Stimulated activated CD8-positive, alpha-beta memory T cell treated with anti-CD3 and anti-CD28 coated beads, Interleukin-12 subunit alpha, Interleukin-12 subunit beta, amount 100 ng/mL, for 24 hours (primary cell): ENCODE measurements around the gene MR1.

Source experiments
- DNase-seq: peaks from one replicate; pipeline ENCODE4 v3.0.0-alpha.2; 2020; ENCODE audit errors: extremely low read depth

MR1 gene

DNA sequence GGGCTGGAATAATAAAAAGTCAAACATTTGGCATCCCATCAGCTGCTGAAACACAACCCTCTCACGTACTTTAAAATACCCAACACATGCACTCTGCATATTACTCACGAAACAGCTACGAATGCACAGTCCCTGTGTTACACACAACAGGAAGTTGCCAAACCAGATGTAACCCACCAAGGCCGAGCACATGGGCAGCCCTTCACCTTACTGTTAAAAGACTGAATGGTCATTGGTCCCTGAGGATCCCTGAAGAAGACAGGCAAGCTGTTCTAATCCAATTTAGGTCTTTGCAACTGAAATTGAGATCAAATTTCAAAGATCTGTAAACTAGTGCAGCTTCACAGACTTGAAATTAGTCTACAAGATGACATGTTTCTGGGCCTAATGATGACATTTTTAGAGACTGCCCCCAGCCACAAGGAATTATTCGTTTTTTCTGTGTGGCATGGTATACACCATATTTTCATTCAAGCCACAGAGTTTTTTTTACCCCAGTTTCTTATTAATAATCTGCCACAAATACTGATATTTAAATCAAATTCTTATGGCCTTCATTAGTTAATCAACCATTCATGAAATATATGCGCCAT, 29.1 kb downstream of the MR1 start:
- DNase-seq: no peak

DNA sequence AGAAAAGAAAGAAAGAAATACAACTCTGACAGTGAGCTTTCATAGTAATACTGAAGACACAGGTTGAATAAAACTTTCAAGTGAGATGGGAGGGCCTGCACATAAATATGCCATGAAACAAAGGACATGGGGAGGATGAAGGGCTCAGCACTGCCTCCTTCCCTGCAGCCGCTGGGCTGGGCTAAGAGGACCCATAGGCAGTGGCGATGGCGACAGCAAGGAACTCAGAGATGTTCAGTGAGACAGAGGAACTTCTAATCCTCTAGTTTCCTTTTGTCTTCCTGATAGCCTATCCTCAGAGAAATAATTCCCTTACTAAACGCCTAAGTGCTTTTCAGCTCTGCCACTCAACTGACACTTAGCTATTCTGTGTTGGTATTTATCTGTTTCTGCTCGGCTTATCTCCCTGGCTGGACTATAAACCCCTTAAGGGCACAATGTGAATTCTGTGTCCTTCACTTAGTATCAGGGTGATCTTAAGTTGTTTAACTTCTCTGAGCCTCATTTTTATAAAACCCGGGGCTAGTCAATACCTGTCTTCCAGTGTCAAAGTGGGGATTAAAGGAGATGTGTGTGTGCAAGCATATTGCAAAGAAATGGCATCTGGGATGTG, 30.3 kb downstream of the MR1 start:
- DNase-seq: no peak

DNA sequence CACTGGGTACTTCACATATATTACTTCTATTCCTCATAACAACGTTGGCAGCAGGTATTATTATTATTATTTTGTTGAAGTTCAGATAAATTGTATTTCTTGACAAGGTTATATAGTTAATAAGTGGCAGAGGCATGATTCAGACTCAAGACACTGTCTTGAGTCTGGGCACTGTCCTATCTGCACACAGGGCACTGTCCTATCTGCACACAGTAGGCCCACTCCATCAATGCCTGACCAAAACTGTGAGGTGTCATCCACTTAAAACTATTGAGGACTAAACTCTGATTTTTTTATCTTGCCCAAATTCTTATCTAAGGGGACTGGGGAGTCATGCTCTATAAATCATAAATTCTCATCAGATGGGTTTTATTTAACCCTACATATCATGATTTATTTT, 30.9 kb downstream of the MR1 start:
- DNase-seq: no peak

GRCh38 chr1:181073638-181074037, 39.9 kb downstream of the MR1 start:
- DNase-seq: no peak

DNA sequence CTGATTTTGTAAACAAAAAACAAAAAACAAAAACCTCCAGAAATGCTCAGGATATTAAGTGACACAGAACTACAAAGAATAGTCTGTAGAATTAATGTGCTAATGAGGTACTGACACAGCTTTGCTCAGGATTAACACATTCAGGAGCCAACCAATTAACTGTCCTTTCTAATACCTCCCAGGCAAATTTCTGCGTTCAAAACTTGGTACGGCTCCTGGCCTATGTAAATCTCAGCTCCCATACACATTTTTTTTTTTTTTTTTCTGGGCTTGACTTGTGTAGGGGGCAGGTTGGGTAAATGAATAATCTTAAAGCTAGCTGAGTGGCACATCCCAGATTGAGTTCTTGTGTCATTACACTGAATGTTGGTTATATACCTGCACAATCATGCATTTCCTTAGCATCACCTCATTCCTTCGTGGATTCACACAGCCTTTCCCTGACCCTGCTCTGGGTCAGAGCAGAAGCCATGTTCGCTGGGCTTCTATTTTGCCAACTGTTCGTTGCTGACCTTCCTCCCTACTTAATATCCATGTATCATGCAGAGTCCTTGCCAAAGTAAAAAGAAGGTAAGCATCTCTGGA, 42.1 kb downstream of the MR1 start:
- DNase-seq: no peak

DNA sequence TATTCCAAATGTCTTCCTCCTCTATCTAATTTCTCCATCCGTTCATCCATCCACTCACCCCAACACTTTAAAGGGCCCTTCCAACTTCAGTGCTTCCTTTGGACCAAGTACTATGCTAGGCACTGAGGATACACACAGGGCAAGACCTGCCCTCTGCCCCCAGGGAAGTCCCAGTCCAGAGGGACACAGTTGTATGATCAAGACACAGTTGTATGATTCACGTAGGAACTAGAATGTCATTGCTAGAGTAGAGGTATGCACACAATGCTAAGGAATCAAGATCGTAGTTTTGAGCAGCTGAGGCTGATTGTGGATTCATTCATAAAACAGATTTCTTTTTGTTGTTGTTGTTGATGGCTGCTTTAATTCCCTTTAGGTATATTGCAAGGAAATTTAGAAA, 43.1 kb downstream of the MR1 start:
- DNase-seq: no peak

DNA sequence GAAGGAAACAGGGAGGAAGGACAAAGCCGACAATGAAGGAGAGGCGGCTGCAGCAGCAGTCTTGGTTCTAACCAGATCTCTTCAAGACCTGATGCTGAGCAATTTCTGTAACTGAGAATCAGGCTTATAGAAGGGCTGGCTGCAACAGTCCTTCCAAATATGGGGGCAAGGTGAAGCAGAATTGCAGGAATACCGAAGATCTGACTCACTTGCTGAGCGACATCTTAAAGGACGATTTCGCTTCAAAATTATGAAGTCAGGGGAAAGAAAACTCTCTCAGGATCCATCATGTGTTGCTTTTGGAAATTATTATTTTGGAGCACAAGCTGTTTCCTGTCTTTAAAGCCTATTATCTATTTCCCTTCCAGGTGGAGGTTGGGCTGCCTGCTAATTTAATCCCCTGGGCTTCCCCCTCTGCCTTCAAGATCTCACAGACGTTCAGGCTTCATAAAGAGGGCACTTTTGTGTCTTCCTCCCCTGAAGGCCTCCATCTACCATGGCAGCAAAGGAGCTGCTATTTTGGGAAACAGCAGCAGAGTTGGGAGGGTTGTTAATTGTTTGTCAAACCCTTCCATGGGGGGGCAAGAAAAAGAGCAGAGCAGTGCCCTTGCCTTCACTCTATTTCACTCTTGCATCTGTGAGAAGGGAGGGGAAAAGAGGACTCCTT, 43.9 kb downstream of the MR1 start:
- no peak for DNase-seq

GRCh38 chr1:181079382-181079781, 45.6 kb downstream of the MR1 start:
- DNase-seq: no peak

GRCh38 chr1:181079920-181080319, 46.1 kb downstream of the MR1 start:
- no peak for DNase-seq

DNA sequence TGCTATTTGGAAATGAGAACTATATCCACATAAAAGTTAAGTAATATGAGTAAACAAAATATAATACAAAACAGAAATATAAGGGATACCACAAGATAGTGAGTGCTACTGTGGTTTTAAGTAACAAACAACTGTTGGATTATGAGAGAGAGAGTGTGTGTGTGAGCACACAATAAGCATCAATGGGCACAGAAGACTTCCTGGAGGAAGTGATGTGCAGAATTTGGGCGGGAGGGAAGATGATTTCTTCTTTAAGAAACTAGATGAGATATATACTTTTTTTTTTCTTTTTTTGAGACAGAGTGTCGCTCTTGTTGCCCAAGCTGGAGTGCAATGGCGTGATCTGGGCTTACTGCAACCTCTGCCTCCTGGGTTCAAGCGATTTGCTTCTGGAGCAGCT, 46.8 kb downstream of the MR1 start:
- DNase-seq: no peak

DNA sequence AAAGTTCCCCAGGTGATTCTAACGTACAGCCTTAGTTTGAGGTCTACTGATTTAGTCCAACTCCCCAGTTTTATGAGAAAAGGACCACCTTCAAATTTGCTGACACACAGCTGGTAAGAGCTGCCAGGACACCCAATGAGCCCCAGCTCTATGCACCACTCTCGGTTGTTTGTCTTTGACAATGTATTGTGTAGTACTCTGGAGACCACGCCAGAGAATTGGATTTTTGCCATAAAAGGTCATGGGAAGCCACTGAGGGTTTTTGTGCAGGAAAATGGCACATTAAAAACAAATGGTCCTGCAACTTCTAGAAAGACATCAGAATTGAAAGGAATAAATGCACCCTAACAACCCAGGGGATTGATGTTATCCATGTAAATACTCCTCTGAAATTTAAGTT, 47.6 kb downstream of the MR1 start:
- DNase-seq: no peak

GRCh38 chr1:181083842-181084605, 50.2 kb downstream of the MR1 start:
- no peak for DNase-seq

- DNase-seq: no peak
Measured at GRCh38 chr1:181084606-181084969, 50.8 kb downstream of the MR1 start.

DNA sequence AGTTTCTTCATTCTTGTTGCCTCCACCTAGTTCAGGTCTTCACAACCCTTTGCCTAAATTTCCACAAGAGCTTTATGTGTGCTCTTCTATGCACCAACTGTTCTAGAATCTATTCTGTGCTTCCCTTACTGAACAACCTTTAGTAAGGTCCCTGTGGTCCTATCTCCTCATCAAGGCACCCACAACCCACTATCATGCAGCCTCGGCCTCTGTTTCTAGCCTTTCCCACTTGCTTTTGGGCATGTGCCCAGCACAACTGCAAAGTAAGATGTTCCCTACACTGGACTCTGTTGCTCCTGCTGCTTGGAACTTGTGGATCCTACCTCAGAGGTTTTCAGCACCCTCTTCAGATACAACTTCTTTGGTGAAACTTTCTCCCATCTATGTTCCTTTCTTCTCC, 52.3 kb downstream of the MR1 start:
- DNase-seq: no peak

GRCh38 chr1:181086926-181087325, 53.1 kb downstream of the MR1 start:
- DNase-seq: no peak

DNA sequence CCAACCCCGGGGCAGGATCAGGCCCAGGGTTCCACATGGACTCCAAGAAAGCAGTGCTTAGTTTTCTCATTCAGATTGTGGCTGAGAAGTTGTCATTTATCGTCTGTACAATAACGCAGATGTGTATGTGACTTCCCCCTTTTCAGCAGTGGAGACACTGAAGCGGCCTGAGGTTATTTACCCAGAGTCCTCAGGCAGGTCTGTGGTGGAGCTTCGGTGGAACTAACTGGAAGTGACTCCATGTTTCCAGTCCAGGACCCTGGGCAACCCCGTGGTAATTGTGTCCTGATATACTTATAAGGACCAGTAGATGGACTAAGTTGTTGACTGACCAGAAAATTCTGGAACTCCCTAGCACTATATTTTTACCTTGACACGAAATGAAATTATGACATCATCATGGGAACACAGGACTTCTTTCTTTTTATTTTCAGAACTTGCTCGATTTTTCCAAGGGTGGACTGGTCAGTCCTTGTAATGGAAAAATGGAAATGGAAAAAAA, 53.7 kb downstream of the MR1 start:
- DNase-seq: no peak

GRCh38 chr1:181088079-181089016, 54.6 kb downstream of the MR1 start, which contains the start of gene IER5:
IER5 (plus strand) TSS chr1:181088700; CDS start chr1:181088903, 203 bp downstream.
- DNase-seq: peak; percentile 85

GRCh38 chr1:181089017-181089675, 55.4 kb downstream of the MR1 start:
- no peak for DNase-seq

DNA sequence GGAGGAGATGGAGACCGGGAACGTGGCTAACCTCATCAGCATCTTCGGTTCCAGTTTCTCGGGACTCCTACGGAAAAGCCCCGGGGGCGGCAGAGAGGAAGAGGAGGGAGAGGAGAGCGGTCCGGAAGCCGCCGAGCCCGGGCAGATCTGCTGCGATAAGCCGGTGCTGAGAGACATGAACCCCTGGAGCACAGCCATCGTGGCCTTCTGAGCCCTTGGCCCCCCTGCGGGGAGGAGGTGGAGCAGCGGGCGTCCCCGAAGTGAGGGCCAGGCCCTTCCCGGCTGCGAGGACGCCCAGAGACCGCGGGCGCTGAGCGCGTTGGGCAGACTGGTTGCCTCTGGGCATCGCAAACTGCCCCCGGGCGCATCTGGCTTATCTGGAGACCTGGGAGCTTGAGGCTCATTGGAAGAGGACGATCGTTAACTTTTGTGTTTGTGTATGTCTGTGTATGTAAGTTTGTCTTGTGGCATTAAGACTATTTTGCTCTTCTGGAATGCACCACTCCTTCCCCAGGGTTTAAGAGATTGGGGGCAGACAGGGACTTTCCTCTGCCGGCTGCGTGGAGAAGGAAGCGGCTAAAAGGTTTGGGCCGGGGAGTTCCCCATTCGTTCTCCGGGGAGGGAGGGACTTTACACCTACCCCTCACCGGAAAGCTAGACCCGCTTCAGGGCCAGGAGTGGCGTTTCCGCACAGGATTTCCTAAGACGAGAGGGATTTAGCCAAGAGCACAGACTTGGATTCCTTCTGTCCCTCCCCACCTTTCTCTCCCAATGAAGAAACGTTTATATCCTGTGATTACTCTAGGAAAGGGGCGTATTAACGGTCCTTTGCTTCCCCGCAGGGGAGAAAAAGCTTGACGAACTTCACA, 56.1 kb downstream of the MR1 start:
- no peak for DNase-seq
